OCI-LY1 (cell line): ENCODE data around the gene NCS1.

Source experiments
- H2AFZ ChIP-seq: fragments of 200-600 bp; sonication (generic), shearing (Covaris generic); 2 replicates; pipeline ENCODE4 v1.6.0; 2014; ENCODE audit warnings: antibody characterized with exemption, mild to moderate bottlenecking, low read length
- H3F3A ChIP-seq: fragments of 200-600 bp; sonication (generic), shearing (Covaris generic); 2 replicates; pipeline ENCODE4 v1.6.0; 2014; ENCODE audit warnings: mild to moderate bottlenecking, antibody characterized with exemption, low read length, moderate library complexity; ENCODE audit not compliant: insufficient read depth
- H3K27ac ChIP-seq: fragments of 200-600 bp; sonication (generic); 2 replicates; pipeline ENCODE4 v1.5.1; 2014; ENCODE audit warnings: low read length, mixed run types, mild to moderate bottlenecking, low read depth; ENCODE audit not compliant: poor library complexity, severe bottlenecking
- H3K27me3 ChIP-seq: fragments of 200-600 bp; sonication (generic); 2 replicates; pipeline ENCODE4 v1.6.0; 2014; ENCODE audit warnings: antibody characterized with exemption, mild to moderate bottlenecking, low read length, moderate library complexity; ENCODE audit not compliant: insufficient read depth
- H3K36me3 ChIP-seq: fragments of 200-600 bp; sonication (generic); 2 replicates; pipeline ENCODE4 v1.6.1; 2014; ENCODE audit warnings: mild to moderate bottlenecking, antibody characterized with exemption, low read length, moderate library complexity, mixed read lengths; ENCODE audit not compliant: insufficient read depth
- H3K4me1 ChIP-seq: fragments of 200-600 bp; sonication (generic); 2 replicates; pipeline ENCODE4 v1.5.1; 2014; ENCODE audit warnings: mild to moderate bottlenecking, low read length, moderate library complexity; ENCODE audit not compliant: insufficient read depth, severe bottlenecking
- H3K4me2 ChIP-seq: fragments of 200-600 bp; sonication (generic), shearing (Covaris generic); 2 replicates; pipeline ENCODE4 v1.6.1; 2014; ENCODE audit warnings: low read length
- H3K4me3 ChIP-seq: fragments of 200-600 bp; sonication (generic); 2 replicates; pipeline ENCODE4 v1.5.1; 2014; ENCODE audit warnings: low read length, low read depth, mild to moderate bottlenecking, mixed read lengths; ENCODE audit not compliant: poor library complexity, severe bottlenecking
- H3K79me2 ChIP-seq: fragments of 200-600 bp; shearing (Covaris generic); 2 replicates; pipeline ENCODE4 v1.6.1; 2016; ENCODE audit warnings: mixed run types, low read length, mixed read lengths; ENCODE audit not compliant: insufficient read depth
- H3K9ac ChIP-seq: fragments of 200-600 bp; sonication (generic), shearing (Covaris generic); 2 replicates; pipeline ENCODE4 v1.6.1; 2014; ENCODE audit warnings: mild to moderate bottlenecking, low read length, mixed read lengths
- H3K9me2 ChIP-seq: fragments of 200-600 bp; sonication (generic), shearing (Covaris generic); 2 replicates; pipeline ENCODE4 v1.6.1; 2014; ENCODE audit warnings: low read depth, mild to moderate bottlenecking, low read length, mixed read lengths
- H3K9me3 ChIP-seq: fragments of 200-600 bp; shearing (Covaris generic); 2 replicates; pipeline ENCODE4 v1.6.1; 2014; ENCODE audit warnings: low read length, mixed read lengths
- H4K20me1 ChIP-seq: fragments of 200-600 bp; sonication (generic), shearing (Covaris generic); 2 replicates; pipeline ENCODE4 v1.6.0; 2016; ENCODE audit warnings: mild to moderate bottlenecking, low read length; ENCODE audit not compliant: insufficient read depth
- EZH2 ChIP-seq: fragments of 200-600 bp; sonication (generic), shearing (Covaris generic); IDR thresholded peaks from 2 replicates; pipeline ENCODE4 v1.8.0; 2017; ENCODE audit warnings: borderline replicate concordance, mixed run types, mild to moderate bottlenecking, antibody characterized with exemption, low read length, moderate library complexity, mixed read lengths
- TF ChIP-seq, protein P1 (sequence below): fragments of 200-600 bp; sonication (generic), shearing (Covaris generic); IDR thresholded peaks from 2 replicates; pipeline ENCODE4 v1.5.1; 2017; ENCODE audit warnings: mild to moderate bottlenecking, antibody characterized with exemption, low read length, moderate library complexity, mixed read lengths

NCS1 gene

GRCh38 chr9:130185017-130185416 is 12.8 kb downstream of the NCS1 start:
- Histone ChIP-seq H3K4me2 (no peak overlapping the region), H3K4me3 (no peak overlapping the region), H3K4me1 (no peaks in the 10 kb centered on the region), H4K20me1 (no peaks in the 10 kb centered on the region), H3K27ac (no peak overlapping the region), H3K9me2 (no peaks in the 10 kb centered on the region), H3K36me3 (no peaks in the 10 kb centered on the region), H3F3A (no peaks in the 10 kb centered on the region), H2AFZ (no peak overlapping the region), H3K9me3 (no peaks in the 10 kb centered on the region), H3K79me2 (no peaks in the 10 kb centered on the region), H3K9ac (no peak overlapping the region), H3K27me3 (no peaks in the 10 kb centered on the region; the same call in 1 of the 2 replicates)
- TF ChIP-seq, protein P1, sequence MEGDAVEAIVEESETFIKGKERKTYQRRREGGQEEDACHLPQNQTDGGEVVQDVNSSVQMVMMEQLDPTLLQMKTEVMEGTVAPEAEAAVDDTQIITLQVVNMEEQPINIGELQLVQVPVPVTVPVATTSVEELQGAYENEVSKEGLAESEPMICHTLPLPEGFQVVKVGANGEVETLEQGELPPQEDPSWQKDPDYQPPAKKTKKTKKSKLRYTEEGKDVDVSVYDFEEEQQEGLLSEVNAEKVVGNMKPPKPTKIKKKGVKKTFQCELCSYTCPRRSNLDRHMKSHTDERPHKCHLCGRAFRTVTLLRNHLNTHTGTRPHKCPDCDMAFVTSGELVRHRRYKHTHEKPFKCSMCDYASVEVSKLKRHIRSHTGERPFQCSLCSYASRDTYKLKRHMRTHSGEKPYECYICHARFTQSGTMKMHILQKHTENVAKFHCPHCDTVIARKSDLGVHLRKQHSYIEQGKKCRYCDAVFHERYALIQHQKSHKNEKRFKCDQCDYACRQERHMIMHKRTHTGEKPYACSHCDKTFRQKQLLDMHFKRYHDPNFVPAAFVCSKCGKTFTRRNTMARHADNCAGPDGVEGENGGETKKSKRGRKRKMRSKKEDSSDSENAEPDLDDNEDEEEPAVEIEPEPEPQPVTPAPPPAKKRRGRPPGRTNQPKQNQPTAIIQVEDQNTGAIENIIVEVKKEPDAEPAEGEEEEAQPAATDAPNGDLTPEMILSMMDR, result no peak
- TF ChIP-seq EZH2, result no peak

GRCh38 chr9:130185490-130186031 is 13.4 kb downstream of the NCS1 start:
- H3K4me1 ChIP-seq, result no peaks in the 10 kb centered on the region
- no peaks in the 10 kb centered on the region; the same call in 1 of the 2 replicates for H3K27me3 ChIP-seq
- H3K9me3 ChIP-seq, result no peaks in the 10 kb centered on the region
- H3K27ac ChIP-seq, result no peak overlapping the region
- no peak for TF ChIP-seq EZH2
- TF ChIP-seq, protein P1, result no peak
- no peaks in the 10 kb centered on the region for H3K36me3 ChIP-seq
- no peak overlapping the region for H3K4me3 ChIP-seq
- no peaks in the 10 kb centered on the region for H3K79me2 ChIP-seq
- no peak overlapping the region for H3K4me2 ChIP-seq
- H3F3A ChIP-seq, result no peaks in the 10 kb centered on the region
- no peak overlapping the region for H3K9ac ChIP-seq
- no peaks in the 10 kb centered on the region for H4K20me1 ChIP-seq
- no peaks in the 10 kb centered on the region for H3K9me2 ChIP-seq
- no peak overlapping the region for H2AFZ ChIP-seq

- Histone ChIP-seq H3K9ac (no peak overlapping the region), H3K9me3 (no peaks in the 10 kb centered on the region), H3K79me2 (no peaks in the 10 kb centered on the region), H3K9me2 (no peaks in the 10 kb centered on the region), H3K4me2 (no peak overlapping the region), H2AFZ (no peak overlapping the region), H3K36me3 (no peaks in the 10 kb centered on the region), H3K27me3 (no peaks in the 10 kb centered on the region), H3K27ac (no peak overlapping the region), H4K20me1 (no peaks in the 10 kb centered on the region), H3K4me1 (no peaks in the 10 kb centered on the region), H3K4me3 (no peak overlapping the region), H3F3A (no peaks in the 10 kb centered on the region)
- TF ChIP-seq, protein P1, result no peak
- no peak for TF ChIP-seq EZH2
These were observed 13.8 kb downstream of the NCS1 start for GRCh38 chr9:130186051-130186450.
